ENCODE measurements around the gene IFRD2. TPM values are rescaled to one million over a fixed set of nuclear protein-coding genes. Genes with fewer than 3 reads are reported as not detected.
A peak's percentile ranks its signal among the peaks of the same experiment; 100 is the strongest.

Gene IFRD2
- total and polyA plus RNA-seq, 9 of the 15 experiments (the other 6 are each of a cell fraction or from before 2014, with no cell fraction given), result 30.5 to 115 (median 52.8) TPM

DNA sequence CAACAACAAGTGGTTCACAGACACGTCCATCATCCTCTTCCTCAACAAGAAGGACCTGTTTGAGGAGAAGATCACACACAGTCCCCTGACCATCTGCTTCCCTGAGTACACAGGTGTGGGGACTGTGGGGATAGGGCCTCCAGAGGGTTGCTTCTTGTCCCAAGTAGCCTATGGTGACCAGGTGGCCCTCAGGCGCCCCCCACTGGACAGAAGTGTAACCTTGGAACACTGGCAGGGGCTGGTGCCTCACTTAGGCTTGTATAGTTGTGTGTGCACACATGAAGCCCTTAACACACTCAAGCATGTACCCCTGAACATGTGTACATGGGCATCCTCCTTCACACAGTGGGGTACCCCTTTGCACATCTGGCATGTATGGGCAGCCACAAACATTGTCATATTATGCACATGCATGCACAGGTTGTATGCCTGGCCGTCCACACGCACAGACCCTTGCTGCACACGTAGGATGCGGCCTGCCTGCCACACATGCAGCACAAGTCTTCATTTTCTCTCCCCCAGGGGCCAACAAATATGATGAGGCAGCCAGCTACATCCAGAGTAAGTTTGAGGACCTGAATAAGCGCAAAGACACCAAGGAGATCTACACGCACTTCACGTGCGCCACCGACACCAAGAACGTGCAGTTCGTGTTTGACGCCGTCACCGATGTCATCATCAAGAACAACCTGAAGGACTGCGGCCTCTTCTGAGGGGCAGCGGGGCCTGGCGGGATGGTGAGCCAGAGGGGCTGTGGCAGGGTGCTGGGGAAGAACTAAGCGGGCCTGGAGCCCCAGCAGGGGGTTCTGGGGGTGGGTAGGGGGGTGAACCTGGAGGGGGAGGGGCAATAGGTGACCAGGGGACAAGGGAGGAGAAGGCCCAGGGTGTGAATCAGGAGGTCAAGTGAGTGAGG, 35.0 kb downstream of the IFRD2 start:
- Histone ChIP-seq H3K4me3 (no peak overlapping the region), H3K36me3 (ENCODE audit: control insufficient read depth, insufficient read depth, low read length) (peaks cover 28% of the 10 kb centered on the region; the same call in 2 of the 3 replicates), H3K9me3 (replicated peaks; ENCODE audit: control insufficient read depth, insufficient read depth, low read depth, low read length) (peaks cover 4% of the 10 kb centered on the region; the same call in 1 of the 2 replicates), H3K9me1 (ENCODE audit: control insufficient read depth, insufficient read depth, low read length) (no peaks in the 10 kb centered on the region), H3K9ac (ENCODE audit: insufficient read depth in 1 of 2, low read depth in 2 of 2, low read length in 2 of 2) (no peak overlapping the region; a peak in 1 of 4 replicates), H2AFZ (ENCODE audit: low read depth, low read length) (no peak overlapping the region), H3K27me3 (ENCODE audit: control insufficient read depth in 2 of 2, insufficient read depth in 2 of 2, low read length in 2 of 2) (no peaks in the 10 kb centered on the region), H3K27ac (ENCODE audit: extremely low read depth, low read depth, low read length) (no peak overlapping the region), H3K79me2 (ENCODE audit: control insufficient read depth, insufficient read depth, low read length) (peaks cover 3% of the 10 kb centered on the region; the same call in 1 of the 3 replicates), H4K20me1 (replicated peaks; ENCODE audit: control insufficient read depth, insufficient read depth, low read length) (no peaks in the 10 kb centered on the region), H3K4me2 (ENCODE audit: insufficient read depth, low read length) (no peak overlapping the region), H3K4me1 (replicated peaks in 1 of 2; ENCODE audit: control insufficient read depth in 2 of 2, insufficient read depth in 2 of 2, low read length in 2 of 2) (peaks cover 3 to 31% of the 10 kb centered on the region in 2 experiments; a peak in 4 of 5 replicates)
- intact Hi-C loops (cut with micrococcal nuclease) (no loop called here), in situ Hi-C loops (cut with MboI) (no loop called here)
- BruUV-seq (replicated peaks), result no TSS peak
- WGBS (ENCODE audit: insufficient coverage, low coverage, missing lambda C conversion rate), result 78% methylated on average over 4 of the region's 20 CpGs
- TF ChIP-seq ELF2 (CRISPR knock-in tag; IDR thresholded peaks at IDR 0.05) (no peak), RAD21 (CRISPR knock-in tag; conservative IDR thresholded peaks at IDR 0.05 in 1 of 2, IDR thresholded peaks at IDR 0.05 in 1 of 2) (peak in 1 of 2 experiments; percentile 12; a peak in 1 of 4 replicates), HDAC6 (IDR thresholded peaks at IDR 0.05; ENCODE audit: low read depth, low read length) (no peak)
- TF ChIP-seq, protein P1, sequence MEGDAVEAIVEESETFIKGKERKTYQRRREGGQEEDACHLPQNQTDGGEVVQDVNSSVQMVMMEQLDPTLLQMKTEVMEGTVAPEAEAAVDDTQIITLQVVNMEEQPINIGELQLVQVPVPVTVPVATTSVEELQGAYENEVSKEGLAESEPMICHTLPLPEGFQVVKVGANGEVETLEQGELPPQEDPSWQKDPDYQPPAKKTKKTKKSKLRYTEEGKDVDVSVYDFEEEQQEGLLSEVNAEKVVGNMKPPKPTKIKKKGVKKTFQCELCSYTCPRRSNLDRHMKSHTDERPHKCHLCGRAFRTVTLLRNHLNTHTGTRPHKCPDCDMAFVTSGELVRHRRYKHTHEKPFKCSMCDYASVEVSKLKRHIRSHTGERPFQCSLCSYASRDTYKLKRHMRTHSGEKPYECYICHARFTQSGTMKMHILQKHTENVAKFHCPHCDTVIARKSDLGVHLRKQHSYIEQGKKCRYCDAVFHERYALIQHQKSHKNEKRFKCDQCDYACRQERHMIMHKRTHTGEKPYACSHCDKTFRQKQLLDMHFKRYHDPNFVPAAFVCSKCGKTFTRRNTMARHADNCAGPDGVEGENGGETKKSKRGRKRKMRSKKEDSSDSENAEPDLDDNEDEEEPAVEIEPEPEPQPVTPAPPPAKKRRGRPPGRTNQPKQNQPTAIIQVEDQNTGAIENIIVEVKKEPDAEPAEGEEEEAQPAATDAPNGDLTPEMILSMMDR (IDR thresholded peaks at IDR 0.05 in 2 of 3, conservative IDR thresholded peaks at IDR 0.05 in 1 of 3; ENCODE audit: insufficient read depth in 2 of 3, low read depth in 1 of 3, low read length in 3 of 3), result peak; percentile 6 to 46 (median 29); a peak in 2 of 6 replicates
- TF ChIP-seq, protein P2, sequence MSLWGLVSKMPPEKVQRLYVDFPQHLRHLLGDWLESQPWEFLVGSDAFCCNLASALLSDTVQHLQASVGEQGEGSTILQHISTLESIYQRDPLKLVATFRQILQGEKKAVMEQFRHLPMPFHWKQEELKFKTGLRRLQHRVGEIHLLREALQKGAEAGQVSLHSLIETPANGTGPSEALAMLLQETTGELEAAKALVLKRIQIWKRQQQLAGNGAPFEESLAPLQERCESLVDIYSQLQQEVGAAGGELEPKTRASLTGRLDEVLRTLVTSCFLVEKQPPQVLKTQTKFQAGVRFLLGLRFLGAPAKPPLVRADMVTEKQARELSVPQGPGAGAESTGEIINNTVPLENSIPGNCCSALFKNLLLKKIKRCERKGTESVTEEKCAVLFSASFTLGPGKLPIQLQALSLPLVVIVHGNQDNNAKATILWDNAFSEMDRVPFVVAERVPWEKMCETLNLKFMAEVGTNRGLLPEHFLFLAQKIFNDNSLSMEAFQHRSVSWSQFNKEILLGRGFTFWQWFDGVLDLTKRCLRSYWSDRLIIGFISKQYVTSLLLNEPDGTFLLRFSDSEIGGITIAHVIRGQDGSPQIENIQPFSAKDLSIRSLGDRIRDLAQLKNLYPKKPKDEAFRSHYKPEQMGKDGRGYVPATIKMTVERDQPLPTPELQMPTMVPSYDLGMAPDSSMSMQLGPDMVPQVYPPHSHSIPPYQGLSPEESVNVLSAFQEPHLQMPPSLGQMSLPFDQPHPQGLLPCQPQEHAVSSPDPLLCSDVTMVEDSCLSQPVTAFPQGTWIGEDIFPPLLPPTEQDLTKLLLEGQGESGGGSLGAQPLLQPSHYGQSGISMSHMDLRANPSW (CRISPR knock-in tag; IDR thresholded peaks at IDR 0.05), result no peak
- ATAC-seq, result 0 out of 3 replicates have a peak, but pooled peaks have one; percentile 14
- FAIRE-seq, result no peak
- POLR2A ChIA-PET, result interaction anchor here (0.6 to 1.5 kb wide), 2 partner anchors 11 to 1350 kb away, joined by 3 to 5 read pairs; no protein-coding TSS in a partner anchor
- CTCF ChIA-PET (ENCODE audit: low intra/inter-chr PET ratio), result no interaction called here
- peak in 2 of 4 experiments; percentile 33 to 34 for DNase-seq (ENCODE audit: extremely low read depth in 1 of 4, low spot score in 3 of 4)
